Epithelial cell of esophagus (primary cell): ENCODE results near the gene RGS12.

Source experiments
- DNase-seq: peaks from one replicate; pipeline ENCODE4 v3.0.0; 2010; ENCODE audit warnings: low read depth
- H3K4me3 ChIP-seq: 2 replicates; pipeline ENCODE4 v1.5.1; 2011; ENCODE audit warnings: mild to moderate bottlenecking, low read length, control low read depth
- TF ChIP-seq, protein P1 (sequence below): IDR thresholded peaks from 2 replicates; pipeline ENCODE4 v1.5.1; 2011; ENCODE audit warnings: low read depth, mild to moderate bottlenecking, low read length, control low read depth, inconsistent platforms; ENCODE audit not compliant: insufficient read depth; ENCODE audit errors: missing control alignments

RGS12 gene

DNA sequence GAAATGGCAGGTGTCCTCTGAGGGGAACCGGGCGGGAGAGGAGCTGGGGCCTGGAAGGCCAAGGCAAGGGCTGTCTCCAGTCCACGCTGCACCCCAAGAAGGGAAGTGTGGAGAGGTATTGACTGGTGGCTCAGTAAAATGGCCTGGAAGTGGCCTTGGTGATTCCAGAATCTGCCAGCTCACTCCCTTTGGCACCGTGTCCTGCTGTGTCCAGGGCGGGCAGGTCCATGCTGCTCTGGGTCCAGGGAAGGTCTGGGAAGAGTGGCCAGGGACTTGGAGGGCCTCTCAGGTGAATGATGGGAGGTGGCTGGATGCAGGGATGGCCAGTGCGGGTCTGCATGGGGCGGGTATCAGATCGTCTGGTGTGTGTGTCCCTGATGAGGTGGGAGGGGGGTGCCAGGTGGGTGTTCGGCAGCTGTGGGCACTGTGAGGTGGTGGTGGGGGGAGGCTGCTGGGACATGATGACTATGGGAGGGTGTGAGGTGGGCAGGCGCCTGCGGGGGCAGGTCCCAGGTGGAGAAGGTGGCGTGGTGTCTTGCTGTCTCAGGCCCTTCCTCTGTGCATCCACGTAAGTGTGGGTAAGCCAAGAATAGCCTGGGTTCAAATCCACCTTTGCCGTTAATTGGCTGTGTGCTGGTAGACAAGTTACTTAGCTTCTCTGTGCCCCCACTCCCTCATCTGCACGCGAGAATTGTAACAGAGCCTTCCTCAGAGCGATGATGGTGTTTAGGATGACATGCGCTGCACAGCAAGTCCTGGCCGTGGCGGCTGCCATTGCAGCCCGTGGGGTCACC lies 17.7 kb downstream of the RGS12 start:
- DNase-seq, result no peak
- no peak overlapping the region for H3K4me3 ChIP-seq
- TF ChIP-seq, protein P1, sequence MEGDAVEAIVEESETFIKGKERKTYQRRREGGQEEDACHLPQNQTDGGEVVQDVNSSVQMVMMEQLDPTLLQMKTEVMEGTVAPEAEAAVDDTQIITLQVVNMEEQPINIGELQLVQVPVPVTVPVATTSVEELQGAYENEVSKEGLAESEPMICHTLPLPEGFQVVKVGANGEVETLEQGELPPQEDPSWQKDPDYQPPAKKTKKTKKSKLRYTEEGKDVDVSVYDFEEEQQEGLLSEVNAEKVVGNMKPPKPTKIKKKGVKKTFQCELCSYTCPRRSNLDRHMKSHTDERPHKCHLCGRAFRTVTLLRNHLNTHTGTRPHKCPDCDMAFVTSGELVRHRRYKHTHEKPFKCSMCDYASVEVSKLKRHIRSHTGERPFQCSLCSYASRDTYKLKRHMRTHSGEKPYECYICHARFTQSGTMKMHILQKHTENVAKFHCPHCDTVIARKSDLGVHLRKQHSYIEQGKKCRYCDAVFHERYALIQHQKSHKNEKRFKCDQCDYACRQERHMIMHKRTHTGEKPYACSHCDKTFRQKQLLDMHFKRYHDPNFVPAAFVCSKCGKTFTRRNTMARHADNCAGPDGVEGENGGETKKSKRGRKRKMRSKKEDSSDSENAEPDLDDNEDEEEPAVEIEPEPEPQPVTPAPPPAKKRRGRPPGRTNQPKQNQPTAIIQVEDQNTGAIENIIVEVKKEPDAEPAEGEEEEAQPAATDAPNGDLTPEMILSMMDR, result no peak

DNA sequence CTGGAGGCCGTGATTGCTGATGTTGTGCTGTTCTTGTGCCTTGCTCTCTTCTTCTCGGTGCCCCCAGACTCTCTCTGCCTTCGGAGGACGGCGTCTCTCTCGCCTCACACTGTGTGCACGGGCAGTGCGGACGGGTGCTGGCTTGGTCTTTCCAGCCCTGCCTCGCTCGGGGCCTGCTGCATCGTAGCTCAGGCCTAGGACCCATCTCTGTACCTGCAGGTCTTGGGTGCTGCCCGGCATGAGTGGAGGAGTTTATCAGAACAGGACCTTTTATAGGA lies 18.2 kb downstream of the RGS12 start:
- H3K4me3 ChIP-seq, result no peak overlapping the region
- no peak for DNase-seq
- TF ChIP-seq, protein P1, result no peak

DNA sequence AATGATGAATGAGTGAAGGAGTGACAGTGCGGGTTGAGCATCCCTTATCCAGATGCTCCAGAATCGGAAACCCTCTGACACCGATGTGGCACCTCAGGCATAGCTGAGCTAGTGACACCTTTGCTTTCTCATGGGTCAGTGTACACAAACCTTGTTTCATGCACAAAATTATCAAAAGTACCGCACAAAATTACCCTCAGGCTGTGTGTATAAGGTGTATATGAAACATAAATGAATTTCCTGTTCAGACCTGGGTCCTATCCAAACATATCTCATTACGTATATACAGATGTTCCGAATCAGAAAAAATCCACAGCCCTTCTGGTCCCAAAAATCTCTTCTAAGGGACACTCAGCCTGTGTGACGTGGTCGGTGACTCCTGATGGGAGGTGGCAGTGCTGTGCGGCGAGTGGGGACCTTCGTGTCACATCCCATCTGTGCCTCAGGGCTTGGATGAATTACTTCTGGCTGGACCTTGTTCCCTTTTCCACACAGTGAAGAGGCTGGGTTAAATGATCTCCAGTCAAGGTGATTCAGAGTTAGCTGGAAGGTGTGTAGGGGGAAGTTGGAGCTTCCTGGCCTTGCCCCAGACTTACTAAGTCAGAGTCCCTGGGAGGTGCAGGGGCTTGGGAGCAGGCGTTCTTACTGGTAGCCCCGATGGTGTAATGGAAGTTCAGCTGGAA lies 18.8 kb downstream of the RGS12 start:
- DNase-seq, result peak; percentile 81
- H3K4me3 ChIP-seq, result no peak overlapping the region

DNA sequence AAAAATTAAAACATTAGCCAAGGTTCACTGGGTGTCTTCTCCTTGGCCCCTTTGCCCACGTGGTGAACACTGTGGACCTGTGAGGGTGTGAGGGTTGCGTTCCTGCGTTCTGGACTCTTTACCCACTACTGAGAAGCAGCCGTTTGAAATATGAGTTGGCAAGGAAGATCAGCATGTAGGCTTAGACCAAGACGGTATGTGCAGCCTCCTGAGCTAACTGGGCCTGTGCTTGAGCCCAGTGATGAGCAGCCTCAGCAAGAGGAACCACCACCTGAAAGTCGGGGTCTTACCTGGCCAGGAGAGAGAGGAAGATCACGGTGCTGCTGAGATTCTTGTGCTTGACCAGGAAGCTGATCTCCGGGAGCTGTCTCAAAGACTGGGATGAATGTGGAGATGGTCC lies 19.5 kb downstream of the RGS12 start:
- TF ChIP-seq, protein P1, result no peak
- no peak overlapping the region for H3K4me3 ChIP-seq
- DNase-seq, result no peak

More for the DNA sequence above, 18.8 kb downstream of the RGS12 start:
- TF ChIP-seq, protein P1, result no peak

DNA sequence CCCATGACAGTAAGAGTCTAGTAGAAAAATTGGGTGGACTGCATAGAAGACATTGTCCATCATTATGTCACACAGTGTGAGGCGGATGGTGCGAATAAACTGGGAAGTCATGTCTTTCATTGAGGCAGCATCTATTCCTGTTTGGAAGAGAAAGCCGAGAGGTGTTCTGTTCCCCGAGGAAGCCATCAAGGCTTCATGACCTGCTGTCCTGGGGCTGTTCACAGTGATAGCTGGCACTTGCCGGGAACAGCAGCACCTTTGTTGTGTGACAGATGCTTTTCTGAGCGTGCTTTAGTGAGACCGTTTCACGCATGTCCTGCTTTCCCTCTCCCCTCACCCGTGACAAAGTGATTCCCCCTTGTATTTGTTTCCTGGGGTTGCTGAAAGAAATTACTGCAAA lies 20.3 kb downstream of the RGS12 start:
- no peak overlapping the region for H3K4me3 ChIP-seq
- no peak for DNase-seq
- TF ChIP-seq, protein P1, result no peak

DNA sequence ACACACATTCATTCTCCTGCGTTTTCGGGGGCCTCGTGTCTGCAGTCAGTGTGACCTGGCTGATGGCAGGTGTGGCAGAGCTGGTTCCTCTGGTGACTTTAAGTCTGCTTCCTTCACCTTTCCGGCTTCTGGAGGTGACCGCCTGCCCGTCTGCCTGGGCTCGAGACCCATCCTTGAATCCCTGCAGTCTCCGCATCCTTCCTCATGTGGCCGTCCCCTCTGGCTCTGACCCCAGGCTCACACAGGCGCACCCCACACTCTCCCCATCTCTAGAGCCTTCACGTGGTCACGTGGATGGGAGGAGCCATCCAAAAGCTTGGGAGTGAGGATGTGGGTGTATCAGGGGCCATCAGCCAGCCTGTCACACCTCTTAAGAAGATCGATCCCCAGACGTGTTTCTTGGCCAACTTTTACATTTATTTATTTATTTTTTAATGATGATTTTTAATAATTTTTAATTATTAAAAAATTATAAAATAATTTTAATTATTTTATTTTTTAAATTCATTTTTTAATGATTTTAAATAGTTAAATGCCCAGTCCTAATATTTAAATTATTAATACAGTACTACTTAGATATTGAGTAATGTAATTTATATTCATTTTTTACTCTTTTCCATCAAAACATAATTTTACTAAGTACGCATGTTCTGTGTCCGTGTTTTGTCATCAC lies 20.9 kb downstream of the RGS12 start:
- DNase-seq, result no peak
- no peak overlapping the region for H3K4me3 ChIP-seq
- TF ChIP-seq, protein P1, result no peak
